ENCODE data around the gene ERC2. TPM values are rescaled to one million over a fixed set of nuclear protein-coding genes. Genes with fewer than 3 reads are reported as not detected.
A peak's percentile ranks its signal among the peaks of the same experiment; 100 is the strongest.

ERC2 gene
- total RNA-seq, 1 donor = 0.43 TPM

DNA sequence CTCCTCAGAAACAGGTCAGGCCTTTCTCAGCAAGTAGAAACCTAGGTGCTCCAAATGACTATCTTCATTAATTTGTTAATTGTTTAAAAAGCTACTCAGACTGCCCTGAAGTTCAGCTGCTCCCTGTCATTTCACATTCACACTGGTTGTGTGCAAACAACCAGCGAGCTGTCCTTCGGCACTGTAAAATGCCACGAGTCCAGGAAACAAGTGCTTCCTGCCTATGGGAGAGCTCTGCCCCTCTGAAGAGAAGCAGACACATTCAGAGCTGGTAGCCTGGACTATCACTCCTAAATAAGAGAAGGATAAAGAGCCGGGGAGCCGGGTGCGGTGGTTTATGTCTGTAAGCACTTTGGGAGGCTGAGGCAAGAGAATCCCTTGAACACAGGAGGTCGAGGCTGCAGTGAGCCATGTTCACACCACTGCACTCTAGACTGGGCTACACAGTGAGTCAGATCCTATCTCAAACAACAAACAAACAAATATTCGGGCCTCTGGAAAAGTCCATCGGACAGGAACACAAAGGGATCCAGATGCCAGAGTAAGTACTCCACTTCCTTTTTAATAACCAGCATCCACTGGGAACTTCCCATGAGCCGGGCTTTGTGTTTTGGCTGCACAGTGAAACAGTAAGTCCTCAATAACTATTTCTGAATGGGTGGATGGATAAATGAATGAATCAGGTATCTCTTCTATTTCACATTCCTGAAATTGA, 866.7 kb downstream of the ERC2 start:
- TF ChIP-seq, protein P1, sequence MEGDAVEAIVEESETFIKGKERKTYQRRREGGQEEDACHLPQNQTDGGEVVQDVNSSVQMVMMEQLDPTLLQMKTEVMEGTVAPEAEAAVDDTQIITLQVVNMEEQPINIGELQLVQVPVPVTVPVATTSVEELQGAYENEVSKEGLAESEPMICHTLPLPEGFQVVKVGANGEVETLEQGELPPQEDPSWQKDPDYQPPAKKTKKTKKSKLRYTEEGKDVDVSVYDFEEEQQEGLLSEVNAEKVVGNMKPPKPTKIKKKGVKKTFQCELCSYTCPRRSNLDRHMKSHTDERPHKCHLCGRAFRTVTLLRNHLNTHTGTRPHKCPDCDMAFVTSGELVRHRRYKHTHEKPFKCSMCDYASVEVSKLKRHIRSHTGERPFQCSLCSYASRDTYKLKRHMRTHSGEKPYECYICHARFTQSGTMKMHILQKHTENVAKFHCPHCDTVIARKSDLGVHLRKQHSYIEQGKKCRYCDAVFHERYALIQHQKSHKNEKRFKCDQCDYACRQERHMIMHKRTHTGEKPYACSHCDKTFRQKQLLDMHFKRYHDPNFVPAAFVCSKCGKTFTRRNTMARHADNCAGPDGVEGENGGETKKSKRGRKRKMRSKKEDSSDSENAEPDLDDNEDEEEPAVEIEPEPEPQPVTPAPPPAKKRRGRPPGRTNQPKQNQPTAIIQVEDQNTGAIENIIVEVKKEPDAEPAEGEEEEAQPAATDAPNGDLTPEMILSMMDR (IDR thresholded peaks at IDR 0.05; ENCODE audit: insufficient read depth, low read depth, low read length) = no peak
- no peak for DNase-seq (ENCODE audit: low read depth)
- H3K4me3 ChIP-seq (ENCODE audit: low read depth, low read length) = no peak overlapping the region

DNA sequence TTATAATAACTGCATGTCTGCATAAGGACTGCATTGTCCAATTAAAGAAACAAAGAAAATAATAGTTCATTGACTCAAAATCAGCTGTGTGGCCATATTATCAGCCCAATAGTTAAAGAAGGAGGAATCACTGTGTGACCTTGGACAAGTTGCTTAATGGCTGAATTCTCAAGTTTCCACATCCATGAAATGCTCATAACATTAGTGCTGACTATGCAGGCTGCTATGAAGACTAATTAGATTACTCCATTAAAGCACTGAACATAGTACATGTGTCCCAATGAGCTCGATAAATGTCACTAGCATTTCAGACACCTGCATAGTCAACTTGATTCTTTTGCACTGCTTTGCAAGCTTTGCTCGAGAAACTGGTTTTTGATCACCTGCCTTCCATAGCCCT, 870.0 kb downstream of the ERC2 start:
- TF ChIP-seq, protein P1 (IDR thresholded peaks at IDR 0.05; ENCODE audit: insufficient read depth, low read depth, low read length) = no peak
- no peak for DNase-seq (ENCODE audit: low read depth)
- H3K4me3 ChIP-seq (ENCODE audit: low read depth, low read length) = no peak overlapping the region

DNA sequence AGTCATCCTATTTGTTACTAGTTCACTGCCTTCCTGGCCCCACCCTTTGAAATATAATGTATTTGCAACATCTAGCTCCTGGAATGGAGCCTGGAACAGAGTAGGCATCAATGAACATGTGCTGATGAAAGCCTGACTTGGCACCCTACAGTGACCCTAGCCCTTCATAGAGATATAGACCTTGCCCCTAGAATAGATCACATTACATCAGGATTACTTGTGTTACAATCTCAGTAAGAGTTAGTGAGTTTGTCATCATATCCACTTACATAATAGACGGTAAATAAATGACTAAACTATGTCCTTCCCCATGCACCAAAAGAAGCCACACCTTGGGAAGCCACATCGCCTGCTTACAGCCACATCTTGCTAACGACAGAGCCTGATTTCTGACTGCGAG, 870.6 kb downstream of the ERC2 start:
- DNase-seq (ENCODE audit: low read depth) = no peak
- TF ChIP-seq, protein P1 (IDR thresholded peaks at IDR 0.05; ENCODE audit: insufficient read depth, low read depth, low read length) = no peak
- H3K4me3 ChIP-seq (ENCODE audit: low read depth, low read length) = no peak overlapping the region

DNA sequence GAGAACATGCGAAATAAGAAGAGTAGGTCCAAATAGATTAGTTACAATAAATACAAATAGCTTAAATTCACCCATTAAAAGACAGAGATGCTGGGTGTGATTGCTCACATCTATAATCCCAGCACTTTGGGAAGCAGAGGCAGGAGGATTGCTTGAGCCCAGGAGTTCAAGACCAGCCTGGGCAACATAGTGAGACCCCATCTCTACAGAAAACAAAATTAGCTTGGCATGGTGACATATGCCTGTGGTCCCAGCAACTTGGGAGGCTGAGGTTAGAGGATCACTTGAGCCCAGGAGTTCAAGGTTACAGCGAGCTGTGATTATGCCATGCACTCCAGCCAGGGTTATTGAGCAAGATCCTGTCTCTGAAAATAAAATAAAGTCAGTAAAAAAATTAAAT, 872.1 kb downstream of the ERC2 start:
- no peak overlapping the region for H3K4me3 ChIP-seq (ENCODE audit: low read depth, low read length)
- no peak for DNase-seq (ENCODE audit: low read depth)
- TF ChIP-seq, protein P1 (IDR thresholded peaks at IDR 0.05; ENCODE audit: insufficient read depth, low read depth, low read length) = no peak

DNA sequence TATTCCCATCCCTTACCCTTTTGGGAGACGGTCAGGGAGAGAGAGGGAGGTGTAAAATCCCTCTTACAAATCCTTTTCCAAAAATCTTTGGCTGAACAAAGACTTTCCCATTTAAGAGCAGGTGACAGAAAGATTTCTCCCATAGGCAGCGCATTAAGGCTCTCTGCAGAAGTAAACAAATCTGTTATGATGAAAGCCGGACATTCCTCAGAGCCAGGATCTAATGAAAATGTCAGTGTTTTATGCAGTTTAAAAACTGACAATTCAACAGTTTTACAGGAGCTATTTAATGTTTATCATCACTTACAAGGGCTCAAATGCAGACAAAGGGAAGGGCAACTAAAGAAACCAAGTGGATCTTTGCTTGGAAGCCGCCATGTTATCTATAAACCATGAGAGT, 872.8 kb downstream of the ERC2 start:
- TF ChIP-seq, protein P1 (IDR thresholded peaks at IDR 0.05; ENCODE audit: insufficient read depth, low read depth, low read length) = no peak

DNA sequence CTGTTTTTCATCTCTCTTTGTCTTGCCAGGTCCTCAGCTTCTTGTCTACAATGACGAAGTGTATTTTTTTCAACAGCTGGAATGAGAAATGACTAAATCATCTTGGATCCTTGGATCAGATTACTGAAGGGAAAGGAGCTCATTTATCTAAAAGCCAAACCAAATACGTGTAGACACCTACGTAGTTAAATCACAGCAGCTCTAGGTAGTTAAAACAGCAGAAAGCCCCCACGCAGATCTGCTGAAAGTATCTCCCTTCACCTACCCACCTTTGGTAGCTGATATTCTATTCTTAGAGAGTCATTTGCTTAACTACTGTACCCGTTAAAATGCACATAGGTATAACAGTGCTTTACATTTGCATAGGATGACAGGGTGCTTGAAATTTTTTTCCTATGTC, 875.7 kb downstream of the ERC2 start:
- DNase-seq (ENCODE audit: low read depth) = no peak
- TF ChIP-seq, protein P1 (IDR thresholded peaks at IDR 0.05; ENCODE audit: insufficient read depth, low read depth, low read length) = no peak
- H3K4me3 ChIP-seq (ENCODE audit: low read depth, low read length) = no peak overlapping the region

More for the DNA sequence above, 872.8 kb downstream of the ERC2 start:
- DNase-seq (ENCODE audit: low read depth) = peak; percentile 64
- no peak overlapping the region for H3K4me3 ChIP-seq (ENCODE audit: low read depth, low read length)

DNA sequence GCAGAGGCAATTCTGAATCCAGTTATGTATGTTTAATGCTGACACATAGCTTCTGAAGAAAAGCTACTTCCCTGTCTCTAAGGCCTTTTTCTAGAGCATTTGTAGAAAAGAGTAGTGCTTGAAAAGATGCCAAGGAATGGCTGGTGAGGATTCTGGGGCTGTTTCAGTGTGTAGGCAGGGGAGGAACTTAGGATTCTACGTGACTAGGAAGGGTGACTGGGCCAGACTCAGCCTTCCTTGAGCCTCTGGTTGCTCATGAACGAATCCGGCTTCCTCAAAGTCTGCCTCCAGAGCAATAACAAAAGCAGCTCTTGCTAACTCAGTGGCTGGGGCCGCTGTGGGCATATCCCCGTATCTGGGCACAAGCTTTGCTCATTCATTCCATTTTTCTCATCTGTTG, 876.4 kb downstream of the ERC2 start:
- TF ChIP-seq, protein P1 (IDR thresholded peaks at IDR 0.05; ENCODE audit: insufficient read depth, low read depth, low read length) = no peak
- no peak for DNase-seq (ENCODE audit: low read depth)
- no peak overlapping the region for H3K4me3 ChIP-seq (ENCODE audit: low read depth, low read length)

All from fibroblast of villous mesenchyme (primary cell).